ENCODE results near the gene C19orf44.
A peak's percentile ranks its signal among the peaks of the same experiment; 100 is the strongest.
"Not testable (repeated sequence)": the region's sequence is repeated elsewhere in the genome, so short reads cannot be mapped to it uniquely, and the experiment has no call there.

C19orf44 gene

DNA sequence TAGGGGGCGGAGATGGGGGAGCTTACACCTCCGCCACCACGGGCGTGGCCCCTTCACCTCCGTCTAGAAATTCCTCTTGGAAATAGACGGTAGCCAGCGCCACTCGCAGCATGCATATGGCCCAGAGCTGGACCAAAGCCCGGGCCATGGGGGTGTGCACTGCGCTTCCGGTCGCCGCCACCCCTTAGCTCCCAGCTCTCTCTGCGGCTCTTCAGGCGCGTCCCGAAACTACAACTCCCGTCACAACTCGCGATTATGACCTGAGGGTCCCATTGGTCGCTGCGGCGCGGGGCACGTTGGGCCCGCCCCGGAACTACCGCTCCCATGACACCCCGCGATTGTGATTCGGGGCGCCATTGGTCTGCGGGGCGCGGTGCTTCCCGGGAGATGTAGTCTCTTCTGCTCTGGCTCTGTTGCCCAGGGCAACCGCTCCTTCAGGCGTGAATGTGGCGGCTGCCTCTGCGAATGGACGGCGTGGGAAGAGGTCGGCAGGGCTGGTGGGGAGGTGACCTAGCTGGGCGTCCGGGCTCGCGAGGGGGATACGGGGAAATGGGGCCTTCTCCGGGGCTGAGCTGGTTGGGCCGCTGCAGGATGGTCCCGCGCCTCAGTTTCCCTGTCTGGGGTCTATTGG is at the start of gene C19orf44, which contains the start of gene CALR3:
TSS of gene C19orf44 (plus strand) at position 413 of the 631 bp plus-strand sequence. CDS start 4,399 bp downstream, outside the sequence.
TSS of gene CALR3 (minus strand) at position 186 of the 631 bp plus-strand sequence. CDS start at position 148, 38 bp downstream.
- peak; percentile 92 to 95 for DNase-seq (ENCODE audit: low read depth in 2 of 2)

DNA sequence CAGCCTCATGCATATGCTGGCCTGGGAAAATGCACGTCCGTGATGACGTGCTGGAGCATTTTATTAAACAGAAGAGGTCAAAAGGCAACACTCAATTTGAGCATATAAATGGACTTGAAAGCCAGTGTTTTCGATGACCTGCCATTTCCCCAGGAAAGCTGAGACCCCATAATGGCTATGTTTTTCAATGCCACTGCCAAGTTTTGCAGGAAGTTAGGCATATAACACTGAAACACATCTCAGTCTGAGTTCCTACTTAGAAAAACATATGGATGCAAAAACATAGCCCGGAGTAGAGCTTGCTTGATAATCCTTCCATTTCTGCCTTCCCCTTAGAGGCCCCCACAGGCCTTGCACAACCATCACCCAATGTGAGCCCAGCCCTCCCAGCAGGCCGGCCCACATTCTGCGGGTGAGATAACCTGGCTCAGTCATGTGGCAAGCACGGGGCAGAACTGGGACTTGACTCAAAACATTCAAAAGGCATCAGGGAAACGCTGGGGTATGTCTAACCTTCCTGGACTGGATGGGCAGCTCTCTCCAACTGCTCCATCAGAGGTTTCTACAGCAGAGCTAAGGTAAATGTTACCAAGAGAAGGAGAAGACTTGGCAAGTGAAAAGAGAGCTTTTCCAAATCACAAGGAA is 49.3 kb upstream of the C19orf44 start:
- DNase-seq (ENCODE audit: low read depth in 2 of 2) = peak in 1 of 2 donors; percentile 33

DNA sequence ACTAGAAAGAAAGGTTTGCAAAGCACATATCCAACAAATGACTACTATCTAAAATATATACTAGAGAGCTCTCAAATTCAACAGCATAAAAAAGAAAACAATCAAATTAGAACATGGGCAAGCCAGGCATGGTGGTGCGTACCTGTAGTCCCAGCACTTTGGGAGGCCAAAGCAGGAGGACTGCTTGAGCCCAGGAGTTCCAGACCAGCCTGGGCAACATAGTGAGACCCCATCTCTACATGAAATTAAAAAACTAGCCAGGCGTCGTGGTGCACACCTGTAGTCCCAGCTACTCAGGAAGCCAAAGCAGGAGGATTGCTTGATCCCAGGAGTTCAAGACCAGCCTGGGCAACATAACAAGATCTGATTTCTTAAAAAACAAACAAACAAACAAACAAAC is 47.3 kb upstream of the C19orf44 start:
- DNase-seq (ENCODE audit: low read depth in 2 of 2) = not testable (repeated sequence)

DNA sequence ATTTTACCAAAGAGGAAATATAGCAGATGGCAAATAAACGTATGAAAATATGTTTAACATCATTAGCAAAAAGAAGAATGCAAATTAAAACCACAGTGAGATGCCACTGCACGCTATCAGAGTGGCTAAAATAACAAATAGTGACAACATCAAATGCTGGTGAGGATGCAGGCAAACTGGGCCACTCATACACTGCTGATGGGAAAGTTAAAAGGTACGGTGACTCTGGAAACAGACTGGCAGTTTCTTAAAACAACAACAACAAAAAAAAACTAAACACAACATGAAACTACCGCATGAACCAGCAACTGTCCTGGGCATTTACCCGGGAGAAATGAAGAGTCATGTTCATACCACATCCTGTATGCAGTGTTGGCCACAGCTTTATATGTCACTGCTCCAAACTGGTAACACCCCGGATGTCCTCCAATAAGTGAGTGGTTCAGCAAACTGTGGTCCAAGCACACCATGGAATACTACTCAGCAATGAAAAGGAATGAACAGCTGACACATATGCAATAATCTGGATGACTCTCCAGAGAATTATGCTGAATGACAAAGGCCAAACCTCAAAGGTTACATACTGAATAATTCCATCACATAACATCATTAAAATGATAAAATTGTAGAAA is 46.7 kb upstream of the C19orf44 start:
- no peak for DNase-seq (ENCODE audit: low read depth in 2 of 2)

DNA sequence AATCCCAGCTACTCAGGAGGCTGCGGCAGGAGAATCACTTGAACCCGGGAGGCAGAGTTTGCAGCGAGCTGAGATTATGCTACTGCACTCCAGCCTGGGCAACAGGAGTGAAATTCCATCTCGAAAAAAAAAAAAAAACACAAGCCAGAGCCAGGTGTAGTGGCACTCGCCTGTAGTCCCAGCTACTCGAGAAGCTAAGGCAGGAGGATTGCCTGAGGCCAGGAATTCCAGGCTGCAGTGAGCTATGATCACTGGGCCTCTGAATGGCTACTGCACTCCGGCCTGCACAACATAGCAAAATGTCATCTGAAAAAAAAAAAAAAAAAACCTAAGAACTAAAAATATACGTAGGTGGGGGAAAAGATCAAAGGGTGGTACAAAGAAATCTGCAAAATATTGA is 43.9 kb upstream of the C19orf44 start:
- no peak for DNase-seq (ENCODE audit: low read depth in 2 of 2)

DNA sequence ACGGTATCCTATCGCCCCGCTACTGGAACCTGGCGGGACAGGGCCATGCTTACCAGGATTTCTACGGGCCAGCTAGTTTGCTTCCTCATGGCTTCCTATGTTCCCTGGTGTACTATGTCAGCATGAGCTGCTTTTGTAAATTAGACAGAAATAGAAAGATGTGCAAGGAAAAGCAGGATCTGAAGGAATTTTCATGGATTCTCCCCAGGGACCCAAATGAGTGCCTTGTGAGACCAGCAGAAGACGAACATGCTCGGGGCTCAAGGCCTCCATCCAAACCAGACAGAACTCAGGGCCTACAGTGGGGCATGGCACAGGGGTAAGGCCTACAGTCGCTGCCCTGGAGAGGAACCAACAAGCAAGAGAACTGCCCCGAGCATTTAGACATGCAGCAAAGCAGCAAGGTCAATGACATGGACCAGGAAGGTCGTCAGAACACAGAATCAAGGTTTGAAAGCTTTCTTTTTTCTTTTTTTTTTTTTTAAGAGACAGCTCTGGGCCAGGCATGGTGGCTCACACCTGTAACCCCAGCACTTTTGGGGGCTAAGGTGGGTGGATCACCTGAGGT is 41.8 kb upstream of the C19orf44 start:
- no peak for DNase-seq (ENCODE audit: low read depth in 2 of 2)

DNA sequence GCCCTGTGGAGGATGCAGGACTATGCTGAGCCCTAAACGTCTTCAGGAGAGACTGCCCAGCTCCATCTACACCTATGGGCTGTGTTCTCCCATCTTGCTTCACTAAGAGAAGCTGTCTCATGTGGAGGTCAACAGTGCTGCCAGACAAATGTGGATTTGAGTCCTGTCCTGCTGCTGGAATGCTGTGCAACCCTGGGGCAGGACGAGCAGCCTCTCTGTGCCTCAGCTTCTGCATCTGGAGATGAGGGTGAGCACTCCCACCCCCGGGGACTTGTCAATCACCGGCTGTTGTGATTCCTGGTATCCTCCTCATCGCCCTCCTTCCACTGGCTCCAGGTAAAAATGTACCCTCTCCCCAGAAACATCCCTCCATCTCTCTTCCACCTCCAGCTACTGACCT is 40.7 kb upstream of the C19orf44 start:
- no peak for DNase-seq (ENCODE audit: low read depth in 2 of 2)

DNA sequence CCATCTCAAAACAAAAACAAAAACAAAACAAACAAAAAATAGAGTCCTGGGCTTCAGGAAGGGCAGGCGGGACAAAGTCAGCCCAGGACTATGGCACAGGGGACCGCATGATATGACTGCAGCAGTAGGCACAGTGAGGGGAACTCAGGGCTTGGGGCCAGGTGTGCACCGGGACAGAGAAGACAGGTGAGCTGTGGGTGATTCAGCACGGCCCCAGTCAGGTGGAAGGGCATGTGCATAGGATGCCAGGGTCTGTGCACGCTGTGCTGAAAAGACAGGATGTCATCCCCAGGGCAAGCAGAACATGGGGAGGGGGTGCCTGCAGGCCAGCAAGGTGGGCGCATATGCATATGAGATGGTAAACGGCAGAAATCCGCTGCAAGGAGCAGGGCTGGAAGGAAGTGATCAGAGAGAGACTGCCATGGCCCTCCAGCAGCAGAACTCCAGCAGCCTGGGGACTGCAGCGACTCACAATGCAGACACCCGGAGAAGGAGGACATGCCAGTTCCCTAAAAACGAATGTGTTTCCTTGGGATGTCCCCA is 39.5 kb upstream of the C19orf44 start:
- DNase-seq (ENCODE audit: low read depth in 2 of 2) = no peak

DNA sequence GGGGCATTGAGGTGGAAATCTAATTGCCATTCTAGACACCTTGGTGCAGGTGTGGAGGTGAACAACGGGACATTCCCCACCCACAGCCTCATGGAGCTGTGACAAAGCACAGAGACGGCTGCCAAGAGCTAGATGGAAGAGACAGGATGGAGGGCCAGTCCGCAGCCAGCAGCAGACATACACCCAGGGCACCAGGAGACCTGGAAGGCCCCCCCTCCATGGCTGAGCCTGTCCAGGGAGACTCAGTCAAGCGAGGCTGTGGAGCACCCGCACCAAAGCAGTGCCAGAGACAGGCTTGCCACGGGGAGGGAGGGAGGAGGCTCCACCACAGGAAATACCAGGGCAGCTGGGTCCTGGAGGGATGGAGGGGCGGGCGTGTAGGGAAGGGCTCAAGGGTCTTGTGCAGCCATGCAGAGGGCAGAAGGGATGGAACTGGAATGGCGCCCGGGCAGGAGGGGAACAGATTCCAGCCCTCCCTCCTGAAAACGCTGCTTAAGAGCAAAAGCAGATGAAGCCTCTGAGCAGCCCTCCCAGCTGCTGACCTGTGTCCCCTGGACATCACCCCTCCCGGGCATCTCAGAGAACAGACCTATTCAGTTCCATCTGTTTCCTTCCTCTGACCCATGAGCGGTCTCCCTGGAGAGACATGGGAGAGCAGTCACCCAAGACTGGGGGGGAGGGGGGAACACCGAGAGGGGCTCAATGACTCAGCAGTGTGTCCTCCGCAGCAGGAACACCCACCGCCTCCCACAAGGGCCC is 38.8 kb upstream of the C19orf44 start:
- DNase-seq (ENCODE audit: low read depth in 2 of 2) = no peak

GRCh38 chr19:16457954-16458331 is 38.3 kb upstream of the C19orf44 start:
- no peak for DNase-seq (ENCODE audit: low read depth in 2 of 2)

- DNase-seq (ENCODE audit: low read depth in 2 of 2) = no peak
These were observed 37.5 kb upstream of the C19orf44 start for GRCh38 chr19:16458391-16459341.

DNA sequence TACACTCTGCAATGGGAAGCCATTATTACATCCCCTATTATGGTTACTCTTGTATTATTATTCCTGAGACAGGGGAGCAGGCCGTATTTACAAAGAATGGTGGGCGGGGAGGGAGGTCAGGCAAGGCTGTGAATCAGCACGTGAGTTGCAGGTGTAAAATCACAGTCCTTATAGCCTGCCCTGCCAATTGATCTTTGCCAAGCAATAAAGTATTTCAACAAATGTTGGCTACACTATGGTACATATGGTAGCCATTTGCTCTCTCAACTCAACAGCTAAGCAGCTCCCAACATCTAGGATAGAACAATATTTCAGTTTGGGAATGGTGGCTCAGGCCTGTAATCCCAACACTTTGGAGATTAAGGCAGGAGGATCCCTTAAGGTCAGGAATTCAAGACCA is 36.5 kb upstream of the C19orf44 start:
- DNase-seq (ENCODE audit: low read depth in 2 of 2) = no peak

DNA sequence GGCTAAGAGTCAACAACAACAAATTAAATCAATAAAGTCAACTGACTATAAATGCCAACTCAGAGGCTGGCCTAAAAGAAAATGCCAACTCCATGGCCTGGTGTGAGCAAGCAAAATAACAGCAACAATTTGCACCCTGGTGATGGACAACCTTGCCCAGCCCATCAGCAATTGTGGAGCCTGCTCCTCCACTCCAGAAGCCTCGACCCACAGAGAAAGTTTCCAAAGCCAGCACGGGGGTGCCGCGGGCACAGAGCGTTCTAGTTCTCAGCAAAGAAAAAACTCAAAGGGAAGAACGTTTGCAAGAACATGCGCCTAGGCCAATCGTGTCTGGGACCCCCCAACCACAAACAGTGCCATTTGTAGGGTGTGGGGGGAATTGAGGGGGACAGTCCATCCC is 35.7 kb upstream of the C19orf44 start:
- DNase-seq (ENCODE audit: low read depth in 2 of 2) = no peak

GRCh38 chr19:16461630-16462051 is 34.6 kb upstream of the C19orf44 start:
- no peak for DNase-seq (ENCODE audit: low read depth in 2 of 2)

DNA sequence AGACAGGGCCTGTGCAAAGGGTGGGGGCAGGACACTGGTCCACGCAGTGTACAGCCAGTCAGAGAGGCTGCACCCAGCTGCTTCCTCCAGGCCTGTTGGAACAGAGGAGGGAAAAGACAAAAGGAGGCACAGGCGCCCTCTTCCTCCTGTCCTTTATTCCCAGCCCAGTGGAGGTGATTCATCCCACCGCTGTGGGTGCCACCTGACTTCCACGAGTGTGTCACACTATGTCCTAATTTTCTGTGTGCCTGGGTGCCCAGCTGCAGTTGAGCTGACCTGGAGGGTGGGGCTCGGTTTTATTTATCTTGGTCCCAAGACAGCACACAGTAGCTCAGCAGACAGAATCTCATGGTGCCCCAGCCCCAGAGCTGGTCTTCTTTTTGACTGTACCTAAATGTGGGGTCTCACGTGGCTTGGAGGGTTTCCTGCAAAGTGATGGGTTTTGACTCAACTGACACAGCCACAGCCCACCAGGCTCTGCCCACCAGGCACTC is 33.4 kb upstream of the C19orf44 start:
- no peak for DNase-seq (ENCODE audit: low read depth in 2 of 2)

GRCh38 chr19:16463341-16463990 is 32.7 kb upstream of the C19orf44 start:
- no peak for DNase-seq (ENCODE audit: low read depth in 2 of 2)

DNA sequence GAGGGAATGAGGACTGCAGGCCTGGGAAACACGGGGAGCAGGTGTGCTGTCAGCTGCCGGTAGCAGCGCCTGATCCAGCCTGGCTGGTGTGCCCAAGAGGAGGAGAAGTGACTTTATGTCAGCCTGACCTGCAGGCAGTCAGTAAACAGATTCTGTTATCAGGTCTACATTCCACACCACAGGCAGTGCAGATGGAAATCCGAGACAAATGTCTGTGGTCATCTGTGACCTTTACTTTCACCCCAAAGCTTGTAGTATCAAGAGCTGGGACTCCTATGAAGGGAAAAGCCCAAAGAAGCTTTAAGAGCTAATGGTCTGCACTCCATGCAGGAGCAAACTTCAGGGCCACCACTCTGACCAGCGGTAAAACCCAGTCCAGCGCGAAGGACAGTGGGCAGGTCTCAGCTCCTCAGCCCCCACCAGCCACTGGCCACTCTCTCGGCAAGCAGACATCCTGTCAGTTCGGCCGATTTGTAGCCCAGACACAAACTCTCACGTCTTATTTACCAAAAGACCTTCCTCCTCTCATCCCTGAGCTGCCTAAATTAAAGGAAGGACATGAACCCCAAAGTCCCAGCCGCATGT is 32.1 kb upstream of the C19orf44 start:
- no peak for DNase-seq (ENCODE audit: low read depth in 2 of 2)

- no peak for DNase-seq (ENCODE audit: low read depth in 2 of 2)
These were observed 31.0 kb upstream of the C19orf44 start for GRCh38 chr19:16465239-16465638.

DNA sequence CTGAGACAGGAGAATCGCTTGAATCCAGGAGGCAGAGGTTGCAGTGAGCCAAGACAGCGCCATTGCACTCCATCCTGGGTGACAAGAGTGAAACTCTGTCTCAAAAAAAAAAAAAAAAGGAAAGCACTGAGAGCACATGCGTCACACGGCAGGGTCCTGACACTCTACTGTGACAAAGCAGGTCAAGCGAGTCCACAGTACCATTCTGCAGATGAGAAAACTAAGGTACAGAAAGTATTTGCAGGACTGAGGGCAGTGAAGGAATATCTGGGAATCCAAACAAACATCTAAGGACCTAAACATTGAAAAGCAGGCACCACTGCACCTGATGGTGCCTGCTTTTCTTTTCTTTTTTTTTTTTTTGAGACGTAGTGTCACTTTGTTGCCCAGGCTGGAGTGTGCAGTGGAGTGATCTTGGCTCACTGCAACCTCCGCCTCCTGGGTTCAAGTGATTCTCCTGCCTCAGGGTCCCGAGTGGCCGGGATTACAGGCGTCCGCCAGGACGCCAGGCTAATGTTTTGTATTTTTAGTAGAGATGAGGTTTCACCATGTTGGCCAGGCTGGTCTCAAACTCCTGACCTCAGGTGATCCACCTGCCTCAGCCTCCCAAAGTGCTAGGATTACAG is 29.3 kb upstream of the C19orf44 start:
- not testable (repeated sequence) for DNase-seq (ENCODE audit: low read depth in 2 of 2)
